H1 (cell line): ENCODE data around the gene ITGA11. TPM values are rescaled to one million over a fixed set of nuclear protein-coding genes. Genes with fewer than 3 reads are reported as not detected.

Experiments
- CTCF ChIA-PET: fragments of 300-600 bp; sonication (Branson Sonifier 250); formaldehyde crosslinking; loops from one replicate; lab custom pipeline; 2021; ENCODE audit not compliant: partially characterized antibody; lab: Charles Lee
- POLR2A ChIA-PET: fragments of 300-600 bp; sonication (Branson Sonifier 250); formaldehyde crosslinking; loops from one replicate; lab custom pipeline; 2021; ENCODE audit warnings: inconsistent platforms; ENCODE audit not compliant: partially characterized antibody; lab: Charles Lee
- DNase-seq, 2 experiments: peaks; one replicate each; pipeline versions ENCODE4 v3.0.0 to v3.0.0-alpha.2; 2010 to 2022; ENCODE audit warnings: low spot score in 2 of 2, low read depth in 1 of 2, mixed read lengths in 1 of 2
- FAIRE-seq: peaks from 2 replicates; lab custom pipeline; 2011; peaks lifted over from hg19 to GRCh38; lab: Jason Lieb, UNC
- H2AFZ ChIP-seq: 2 replicates; pipeline ENCODE4 v1.8.1; 2012; ENCODE audit warnings: low read length, inconsistent platforms
- H2AK5ac ChIP-seq: 2 replicates; pipeline ENCODE4 v1.6.1; 2013; ENCODE audit warnings: low read depth, low read length
- H2BK120ac ChIP-seq: replicated peaks from 2 replicates; pipeline ENCODE3; 2013; ENCODE audit warnings: low read depth, low read length, inconsistent platforms
- H2BK12ac ChIP-seq: 2 replicates; pipeline ENCODE4 v1.6.1; 2013; ENCODE audit warnings: low read depth, low read length
- H2BK15ac ChIP-seq: 2 replicates; pipeline ENCODE4 v1.6.1; 2013; ENCODE audit warnings: low read length
- H2BK20ac ChIP-seq: 2 replicates; pipeline ENCODE4 v1.6.1; 2013; ENCODE audit warnings: low read length
- H2BK5ac ChIP-seq: 2 replicates; pipeline ENCODE4 v1.6.1; 2013; ENCODE audit warnings: low read depth, low read length
- H3K14ac ChIP-seq: 2 replicates; pipeline ENCODE4 v1.6.1; 2013; ENCODE audit warnings: inconsistent platforms; ENCODE audit not compliant: insufficient read length
- H3K18ac ChIP-seq: 2 replicates; pipeline ENCODE4 v1.6.1; 2013; ENCODE audit warnings: low read length; ENCODE audit errors: extremely low read depth
- H3K23ac ChIP-seq: 2 replicates; pipeline ENCODE4 v1.6.1; 2013; ENCODE audit warnings: inconsistent platforms; ENCODE audit not compliant: insufficient read length
- H3K23me2 ChIP-seq: 2 replicates; pipeline ENCODE4 v1.6.1; 2013; ENCODE audit warnings: low read depth, low read length
- H3K27ac ChIP-seq: 2 replicates; pipeline ENCODE4 v1.6.1; 2011; ENCODE audit warnings: low read depth, low read length, inconsistent platforms
- H3K27me3 ChIP-seq, 4 experiments: replicated peaks in 1 of 4; 1 replicate in 1 of 4; 2 replicates in 3 of 4; pipeline versions ENCODE4 v1.6.1 to v1.8.1; 2011 to 2013; ENCODE audit warnings: low read length in 3 of 4, mild to moderate bottlenecking in 3 of 4, inconsistent platforms in 2 of 4, mixed read lengths in 2 of 4, moderate library complexity in 1 of 4; ENCODE audit not compliant: control insufficient read depth in 3 of 4, insufficient read depth in 3 of 4; ENCODE audit errors: extremely low read depth in 1 of 4
- H3K36me3 ChIP-seq, 4 experiments: 2 replicates each; pipeline versions ENCODE4 v1.6.1 to v1.8.1; 2011 to 2013; ENCODE audit warnings: mild to moderate bottlenecking in 4 of 4, low read length in 3 of 4, moderate library complexity in 2 of 4, control low read depth in 1 of 4, inconsistent platforms in 1 of 4; ENCODE audit not compliant: insufficient read depth in 4 of 4, control insufficient read depth in 2 of 4
- H3K4ac ChIP-seq: replicated peaks from 2 replicates; pipeline ENCODE3; 2013; ENCODE audit warnings: low read length, low read depth, mixed read lengths, inconsistent platforms; ENCODE audit not compliant: insufficient read length
- H3K4me1 ChIP-seq, 4 experiments: replicated peaks in 1 of 4; 1 replicate in 1 of 4; 2 replicates in 3 of 4; pipeline versions ENCODE4 v1.6.1 to v1.8.1; 2011 to 2013; ENCODE audit warnings: low read length in 3 of 4, inconsistent platforms in 2 of 4, mixed read lengths in 1 of 4; ENCODE audit not compliant: insufficient read depth in 4 of 4, control insufficient read depth in 3 of 4
- H3K4me2 ChIP-seq, 2 experiments: 2 replicates each; pipeline versions ENCODE4 v1.6.1 to v1.8.1; 2011 to 2013; ENCODE audit warnings: low read depth in 2 of 2, low read length in 2 of 2, control low read depth in 1 of 2, inconsistent platforms in 1 of 2, mild to moderate bottlenecking in 1 of 2; ENCODE audit not compliant: insufficient read depth in 1 of 2
- H3K4me3 ChIP-seq, 4 experiments: fragments of 200-600, 300-600 bp in 1 of 4; sonication (generic), shearing (Covaris generic), sonication (Bioruptor Twin) in 1 of 4; 2 replicates each; pipeline versions ENCODE4 v1.5.1 to v1.8.1; 2011 to 2016; ENCODE audit warnings: low read length in 4 of 4, low read depth in 3 of 4, control low read depth in 2 of 4, inconsistent platforms in 2 of 4, mild to moderate bottlenecking in 2 of 4, mixed read lengths in 1 of 4, moderate library complexity in 1 of 4; ENCODE audit not compliant: insufficient read depth in 2 of 4; ENCODE audit errors: extremely low read depth in 1 of 4
- H3K56ac ChIP-seq: replicated peaks from 2 replicates; pipeline ENCODE3; 2013; ENCODE audit warnings: low read depth, mild to moderate bottlenecking, mixed read lengths, low read length, inconsistent platforms; ENCODE audit not compliant: insufficient read length
- H3K79me1 ChIP-seq: 2 replicates; pipeline ENCODE4 v1.6.1; 2013; ENCODE audit warnings: low read depth, low read length, control low read depth
- H3K79me2 ChIP-seq, 2 experiments: 2 replicates each; pipeline versions ENCODE4 v1.6.1 to v1.8.1; 2012 to 2013; ENCODE audit warnings: low read length in 2 of 2, mild to moderate bottlenecking in 2 of 2, inconsistent platforms in 1 of 2; ENCODE audit not compliant: insufficient read depth in 2 of 2, control insufficient read depth in 1 of 2
- H3K9ac ChIP-seq, 4 experiments: replicated peaks in 1 of 4; 1 replicate in 1 of 4; 2 replicates in 3 of 4; pipeline versions ENCODE4 v1.6.1 to v1.8.1; 2011 to 2013; ENCODE audit warnings: low read depth in 3 of 4, low read length in 3 of 4, control low read depth in 2 of 4, mild to moderate bottlenecking in 2 of 4, moderate library complexity in 2 of 4, inconsistent platforms in 1 of 4; ENCODE audit errors: extremely low read depth in 1 of 4
- H3K9me3 ChIP-seq, 2 experiments: 2 replicates each; pipeline versions ENCODE4 v1.6.1 to v1.8.1; 2012 to 2013; ENCODE audit warnings: mild to moderate bottlenecking in 2 of 2, moderate library complexity in 2 of 2, control low read depth in 1 of 2, inconsistent platforms in 1 of 2, low read depth in 1 of 2, low read length in 1 of 2, mixed read lengths in 1 of 2; ENCODE audit not compliant: insufficient read depth in 2 of 2
- H4K20me1 ChIP-seq, 2 experiments: replicated peaks in 1 of 2; 2 replicates each; pipeline versions ENCODE3 to v1.8.1; 2011 to 2013; ENCODE audit warnings: inconsistent platforms in 2 of 2, low read length in 2 of 2, mild to moderate bottlenecking in 1 of 2; ENCODE audit not compliant: insufficient read depth in 2 of 2, control insufficient read depth in 1 of 2
- H4K5ac ChIP-seq: 2 replicates; pipeline ENCODE4 v1.6.1; 2013; ENCODE audit warnings: low read length, low read depth, mixed read lengths, inconsistent platforms; ENCODE audit not compliant: insufficient read length
- H4K8ac ChIP-seq: 2 replicates; pipeline ENCODE4 v1.8.0; 2013; ENCODE audit warnings: mild to moderate bottlenecking, moderate library complexity, low read length, inconsistent platforms; ENCODE audit not compliant: insufficient read depth; ENCODE audit errors: extremely low read depth
- H4K91ac ChIP-seq: replicated peaks from 2 replicates; pipeline ENCODE3; 2013; ENCODE audit warnings: low read length, mixed read lengths, inconsistent platforms; ENCODE audit not compliant: insufficient read length
- BRCA1 ChIP-seq: IDR thresholded peaks from 2 replicates; pipeline ENCODE4 v1.6.1; 2012; ENCODE audit warnings: low read depth, low read length, improper control_type of control experiment
- GABPA ChIP-seq: IDR thresholded peaks from 2 replicates; pipeline ENCODE4 v1.6.1; 2011; ENCODE audit warnings: mild to moderate bottlenecking, low read length, moderate library complexity, borderline replicate concordance; ENCODE audit not compliant: insufficient read depth
- RXRA ChIP-seq: IDR thresholded peaks from 2 replicates; pipeline ENCODE4 v1.6.1; 2011; ENCODE audit warnings: low read depth, mild to moderate bottlenecking, low read length, moderate library complexity; ENCODE audit not compliant: insufficient read depth
- WGBS, 2 experiments: shearing (Covaris generic) in 1 of 2; methylation state at CpG; one replicate each; pipeline versions ENCODE4 v1.1.6 to v1.1.7; 2013 to 2015; ENCODE audit warnings: low lambda C conversion rate in 2 of 2, mixed read lengths in 2 of 2, inconsistent platforms in 1 of 2, low coverage in 1 of 2, missing lambda C conversion rate in 1 of 2; ENCODE audit not compliant: insufficient replicate concordance in 2 of 2, insufficient coverage in 1 of 2, insufficient read length in 1 of 2; ENCODE audit errors: extremely low coverage in 1 of 2, missing lambda C conversion rate in 1 of 2; 5-methylcytosine and 5-hydroxymethylcytosine counted together
- polyA plus RNA-seq, 7 experiments: library from polyadenylated mRNA; depleted of rRNA in 3 of 7; stranded (reverse) in 5 of 7; unstranded in 2 of 7; fragments of >200 nt in 5 of 7; fragments of 200-250 nt in 2 of 7; gene quantifications; 1 replicate in 5 of 7; 2 replicates in 1 of 7; 4 replicates in 1 of 7; pipeline versions ENCODE4 v1.2.1 to v1.2.3, GENCODE V29; 2011 to 2013; ENCODE audit warnings: missing spikeins in 2 of 7, mixed read lengths in 2 of 7
- total RNA-seq: library from RNA; stranded (reverse); fragmentation: NEBNext Ultra II Directional; extraction: Animal tissue kit (Norgen Biotek cat#: 25700); gene quantifications from 2 replicates; pipeline ENCODE4 v1.2.1, GENCODE V29; 2021

Gene ITGA11
- total and polyA plus RNA-seq, 2 of the 8 experiments (the other 6 are each of a cell fraction or from before 2014, with no cell fraction given), result 0.05 to 0.06 TPM

DNA sequence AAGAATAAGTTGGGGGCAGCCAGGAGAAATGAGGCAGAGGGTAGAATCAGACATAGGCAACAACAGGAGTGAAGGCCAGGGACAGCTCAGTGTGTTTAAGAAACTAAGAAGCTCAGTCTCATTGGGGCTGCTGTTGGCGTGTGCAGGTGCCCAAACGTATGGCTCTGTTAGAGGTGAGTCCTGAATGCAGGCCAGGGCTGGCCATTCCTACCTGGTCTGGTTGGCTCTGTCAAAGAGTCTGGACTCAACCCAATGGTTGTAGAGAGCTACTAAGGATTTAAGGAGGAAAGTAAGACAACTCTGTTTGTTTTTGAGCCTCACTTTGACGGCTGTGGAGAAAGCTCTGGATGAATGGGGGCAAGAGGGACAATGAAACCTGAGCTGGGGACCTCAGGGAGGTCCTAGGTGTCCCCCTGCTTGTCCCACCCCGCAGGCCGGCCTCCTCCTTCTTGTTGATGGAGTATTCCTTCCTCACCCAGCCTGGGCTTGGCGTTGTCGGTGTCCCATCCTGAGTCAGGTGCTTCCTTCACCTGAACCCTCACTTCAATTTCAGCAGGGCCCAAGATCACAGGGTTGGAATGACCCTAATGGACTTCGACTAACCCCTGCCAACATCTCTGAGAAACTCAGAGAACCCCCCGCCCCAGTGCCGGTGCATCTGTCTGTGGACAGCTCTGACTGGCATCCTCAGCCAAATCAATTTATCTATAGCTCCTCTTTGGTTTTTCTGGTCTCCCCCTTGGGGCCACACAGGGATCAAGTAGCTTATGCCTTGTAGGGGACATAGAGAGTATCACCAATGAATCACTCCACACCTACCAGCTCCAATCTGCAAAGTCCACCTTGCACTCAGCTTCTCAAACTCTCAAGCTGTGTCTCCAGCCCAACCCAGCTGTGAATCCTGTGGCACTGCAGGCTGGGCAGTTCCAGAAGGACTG is 8.3 kb downstream of the ITGA11 start:
- no peak overlapping the region for H3K4me2 ChIP-seq
- FAIRE-seq (no peak), DNase-seq (no peak)
- H2BK5ac ChIP-seq, result no peak overlapping the region
- TF ChIP-seq GABPA (no peak), RXRA (no peak), BRCA1 (no peak)
- H3K56ac ChIP-seq, result no peak overlapping the region
- CTCF ChIA-PET, result interaction anchor here (0.7 to 1.4 kb wide), 8 partner anchors 10 to 130 kb away, joined by 3 to 4 read pairs (median 3); no protein-coding TSS in a partner anchor
- H3K79me2 ChIP-seq, result no peaks in the 10 kb centered on the region
- no peak overlapping the region for H4K8ac ChIP-seq
- WGBS, 2 experiments, result 91% methylated on average over 8 of the region's 10 CpGs; no CpG with 5 or more reads in 1 of the 2 experiments
- no peak overlapping the region for H4K91ac ChIP-seq
- H4K20me1 ChIP-seq, result no peaks in the 10 kb centered on the region
- no peak overlapping the region for H2BK120ac ChIP-seq
- H3K27ac ChIP-seq, result no peak overlapping the region
- no peaks in the 10 kb centered on the region for H3K9me3 ChIP-seq
- no peak overlapping the region for H3K23ac ChIP-seq
- H2BK20ac ChIP-seq, result no peak overlapping the region
- no peak overlapping the region for H3K9ac ChIP-seq
- no peaks in the 10 kb centered on the region for H3K36me3 ChIP-seq
- no peaks in the 10 kb centered on the region for H3K79me1 ChIP-seq
- POLR2A ChIA-PET, result no interaction called here
- H3K23me2 ChIP-seq, result no peaks in the 10 kb centered on the region
- no peak overlapping the region for H2BK15ac ChIP-seq
- H3K4ac ChIP-seq, result no peak overlapping the region
- no peak overlapping the region for H4K5ac ChIP-seq
- no peak overlapping the region for H2AFZ ChIP-seq
- H2AK5ac ChIP-seq, result no peak overlapping the region
- no peak overlapping the region for H3K4me3 ChIP-seq
- H3K18ac ChIP-seq, result no peak overlapping the region
- H2BK12ac ChIP-seq, result no peak overlapping the region
- H3K4me1 ChIP-seq, result peaks cover 0 to 4% (median 3%) of the 10 kb centered on the region in 4 experiments; a peak in 4 of 7 replicates
- H3K27me3 ChIP-seq, result peaks cover 0 to 3% (median 0%) of the 10 kb centered on the region in 4 experiments; a peak in 3 of 7 replicates
- no peak overlapping the region for H3K14ac ChIP-seq
